Colon (tissue), 2 donors: ENCODE data around the gene SKA2.
"Not testable (repeated sequence)": the region's sequence is repeated elsewhere in the genome, so short reads cannot be mapped to it uniquely, and the experiment has no call there.

Source experiments
- FAIRE-seq: peaks from 2 replicates; lab custom pipeline; 2012; peaks lifted over from hg19 to GRCh38; lab: Jason Lieb, UNC
- donor health status: control.
- donor health status: control.

Gene SKA2

DNA sequence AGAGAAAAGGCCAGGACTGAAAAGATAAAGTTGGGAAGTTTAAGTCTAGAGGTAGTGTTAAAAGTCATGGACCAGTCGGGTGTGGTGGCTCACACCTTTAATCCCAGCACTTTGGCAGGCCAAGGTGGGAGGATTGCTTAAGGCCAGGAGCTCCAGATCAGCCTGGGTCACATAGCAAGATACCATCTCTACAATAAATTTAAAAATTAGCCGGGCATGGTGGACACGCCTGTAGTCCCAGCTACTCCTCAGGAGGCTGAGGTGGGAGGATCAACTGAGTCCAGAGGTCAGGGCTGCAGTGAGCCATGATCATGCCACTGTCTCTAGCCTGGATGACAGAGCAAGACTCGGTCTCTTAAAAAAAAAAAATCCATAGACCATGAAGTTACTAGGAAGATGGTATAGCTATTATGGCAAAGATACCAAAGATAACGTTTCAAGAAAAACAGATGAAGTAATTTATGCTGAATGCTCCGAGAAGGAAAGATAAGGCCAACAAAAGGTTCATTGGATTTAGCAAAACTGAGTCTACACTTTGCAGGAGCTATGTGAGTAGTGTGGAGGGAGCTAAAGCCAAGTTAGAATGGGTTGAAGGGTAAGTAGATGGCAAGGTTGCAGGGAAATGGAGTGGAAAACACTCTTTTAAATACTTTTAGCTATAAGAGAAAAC, 60.0 kb downstream of the SKA2 start:
- FAIRE-seq: no peak

DNA sequence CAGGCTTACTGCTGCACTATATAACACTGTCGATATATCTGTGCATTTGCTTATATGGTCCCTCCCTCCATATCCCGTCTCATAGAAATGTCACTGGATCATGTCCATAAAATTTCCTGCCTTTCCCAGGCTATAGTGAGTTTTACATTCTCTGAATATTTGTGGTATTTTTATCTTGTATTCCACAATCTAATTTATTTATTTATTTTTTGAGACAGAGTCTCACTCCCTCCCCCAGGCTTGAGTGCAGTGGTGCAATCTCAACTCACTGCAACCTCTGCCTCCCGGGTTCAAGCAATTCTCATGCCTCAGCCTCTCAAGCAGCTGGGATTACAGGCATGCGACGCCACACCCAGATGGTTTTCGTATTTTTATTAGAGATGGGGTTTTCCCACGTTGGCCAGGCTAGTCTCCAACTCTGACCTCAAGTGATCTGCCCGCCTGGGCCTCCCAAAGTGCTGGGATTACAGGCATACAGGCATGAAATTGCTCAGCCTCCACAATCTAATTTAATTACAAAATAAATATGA, 61.2 kb downstream of the SKA2 start:
- FAIRE-seq: no peak

DNA sequence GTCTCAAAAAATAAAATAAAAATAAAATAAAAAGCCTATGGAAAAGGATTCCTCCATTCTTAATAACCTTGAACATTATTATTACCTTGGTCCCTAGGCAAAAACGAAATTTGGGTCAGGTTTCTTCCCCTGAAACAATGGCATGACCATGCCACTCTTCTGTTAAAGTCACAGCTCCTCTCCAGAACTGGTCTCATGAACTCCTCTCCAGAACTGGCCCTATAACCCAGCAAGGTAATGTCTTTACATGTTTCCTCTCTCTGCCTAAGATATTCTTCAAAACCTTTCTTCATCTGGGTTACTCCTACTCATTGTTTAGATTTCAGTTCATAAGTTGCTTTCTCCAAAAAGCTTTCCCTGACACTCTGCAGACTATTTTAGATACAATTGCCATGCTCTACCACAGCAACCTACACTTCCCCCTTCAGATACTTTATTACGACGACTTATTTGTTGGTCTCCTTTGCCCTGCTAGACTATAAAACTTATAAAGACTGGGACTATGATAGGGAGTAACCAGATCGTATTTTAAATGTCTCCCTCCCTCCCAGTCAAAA, 61.8 kb downstream of the SKA2 start:
- no peak for FAIRE-seq

DNA sequence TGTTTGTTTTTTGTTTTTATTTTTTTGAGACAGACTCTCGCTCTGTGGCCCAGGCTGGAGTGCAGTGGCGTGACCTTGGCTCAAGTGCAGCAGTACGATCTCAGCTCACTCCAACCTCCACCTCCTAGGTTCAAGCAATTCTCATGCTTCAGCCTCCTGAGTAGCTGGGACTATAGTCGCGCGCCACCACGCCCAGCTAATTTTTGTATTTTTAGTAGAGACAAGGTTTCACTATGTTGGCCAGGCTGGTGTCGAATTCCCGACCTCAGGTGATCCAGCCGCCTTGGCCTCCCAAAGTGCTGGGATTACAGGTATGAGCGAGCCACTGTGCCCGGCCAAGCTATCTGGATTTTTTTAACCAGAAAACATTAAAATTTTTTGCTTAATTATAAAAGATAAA, 64.4 kb downstream of the SKA2 start:
- not testable (repeated sequence) for FAIRE-seq

DNA sequence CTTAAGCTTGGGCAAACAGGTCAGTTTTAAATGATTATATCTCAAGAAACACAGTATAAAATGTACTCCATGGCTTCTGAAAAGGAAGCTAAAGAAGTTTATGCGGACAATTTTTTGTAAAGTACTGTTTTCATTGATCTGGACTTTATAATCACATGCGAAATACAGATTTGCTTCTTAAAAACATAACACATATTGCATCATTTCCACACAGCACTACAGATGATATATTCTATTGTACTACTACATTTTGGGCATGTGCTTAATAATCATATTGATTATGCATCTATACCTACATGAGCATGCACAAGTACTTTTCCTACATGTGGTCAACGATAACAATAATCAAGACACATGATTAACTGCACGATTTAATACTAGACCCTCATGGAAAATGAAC, 70.8 kb downstream of the SKA2 start:
- FAIRE-seq: no peak

DNA sequence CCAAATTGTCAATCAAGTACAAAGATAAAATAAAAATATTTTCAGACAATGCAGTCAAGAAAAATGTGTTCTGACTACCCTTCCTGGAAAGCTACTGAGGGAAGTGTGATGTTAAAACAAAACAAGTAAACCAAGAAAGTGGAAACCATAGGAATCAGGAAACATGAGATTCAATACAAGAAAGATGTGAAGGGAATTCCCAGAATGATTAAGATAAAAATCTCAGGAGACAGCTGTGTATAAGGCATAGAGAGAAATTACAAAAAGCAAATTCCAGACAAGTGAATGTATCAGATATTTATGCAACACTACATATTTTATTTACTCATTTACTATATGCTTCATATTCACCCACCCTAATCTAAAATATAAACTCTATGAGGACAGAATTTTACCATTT, 80.5 kb downstream of the SKA2 start:
- FAIRE-seq: no peak

- FAIRE-seq: no peak
Observed at GRCh38 chr17:59073972-59074371, 81.0 kb downstream of the SKA2 start.

DNA sequence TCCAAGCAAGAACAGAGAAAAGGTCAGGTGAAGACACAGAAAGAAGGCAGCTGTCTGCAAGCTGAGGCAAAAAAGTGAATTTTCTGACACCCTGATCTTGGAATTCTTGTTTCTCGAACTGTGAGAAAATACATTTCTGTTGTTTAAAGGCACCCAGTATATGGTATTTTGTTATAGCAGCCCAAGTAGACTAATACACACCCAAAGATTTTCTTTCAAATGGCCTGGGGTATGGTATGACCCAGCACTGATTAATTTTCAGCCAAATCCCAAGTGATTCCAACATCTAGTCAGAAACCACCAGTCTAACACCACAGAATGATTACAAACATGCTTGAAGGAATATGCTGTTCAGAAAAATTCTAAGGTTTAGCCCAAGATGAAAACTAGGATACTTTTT, 85.1 kb downstream of the SKA2 start:
- no peak for FAIRE-seq

DNA sequence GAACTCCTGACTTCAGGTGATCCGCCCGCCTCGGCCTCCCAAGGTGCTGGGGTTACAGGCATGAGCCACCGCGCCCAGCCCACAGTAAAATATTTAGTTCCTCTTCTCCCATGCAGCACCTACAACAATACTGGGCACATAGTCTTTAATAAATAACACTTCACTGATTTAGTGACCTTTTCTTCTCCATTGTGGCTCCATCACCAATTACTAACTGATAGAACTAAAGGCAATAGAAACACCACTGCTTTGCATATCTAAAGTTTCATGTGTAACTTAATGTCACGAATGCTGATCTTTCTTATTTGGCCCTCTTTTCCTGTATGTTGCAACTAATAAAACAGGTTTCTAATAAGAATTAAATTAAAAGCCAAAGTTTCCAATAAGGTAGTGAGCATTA, 87.2 kb downstream of the SKA2 start:
- FAIRE-seq: no peak

GRCh38 chr17:59067340-59067739, 87.6 kb downstream of the SKA2 start:
- FAIRE-seq: no peak

GRCh38 chr17:59062509-59062908, 92.5 kb downstream of the SKA2 start:
- FAIRE-seq: no peak
